SKM-1 treated with dmso at 0.1 percent for 144 hours (cell line): ENCODE data around the gene PSMD3.
"Not testable (repeated sequence)": the region's sequence is repeated elsewhere in the genome, so short reads cannot be mapped to it uniquely, and the experiment has no call there.

ENCODE experiments used
- DNase-seq: peaks from one replicate; lab custom pipeline; 2025; ENCODE audit not compliant: unreplicated experiment; lab: John Stamatoyannopoulos, UW

PSMD3 gene

DNA sequence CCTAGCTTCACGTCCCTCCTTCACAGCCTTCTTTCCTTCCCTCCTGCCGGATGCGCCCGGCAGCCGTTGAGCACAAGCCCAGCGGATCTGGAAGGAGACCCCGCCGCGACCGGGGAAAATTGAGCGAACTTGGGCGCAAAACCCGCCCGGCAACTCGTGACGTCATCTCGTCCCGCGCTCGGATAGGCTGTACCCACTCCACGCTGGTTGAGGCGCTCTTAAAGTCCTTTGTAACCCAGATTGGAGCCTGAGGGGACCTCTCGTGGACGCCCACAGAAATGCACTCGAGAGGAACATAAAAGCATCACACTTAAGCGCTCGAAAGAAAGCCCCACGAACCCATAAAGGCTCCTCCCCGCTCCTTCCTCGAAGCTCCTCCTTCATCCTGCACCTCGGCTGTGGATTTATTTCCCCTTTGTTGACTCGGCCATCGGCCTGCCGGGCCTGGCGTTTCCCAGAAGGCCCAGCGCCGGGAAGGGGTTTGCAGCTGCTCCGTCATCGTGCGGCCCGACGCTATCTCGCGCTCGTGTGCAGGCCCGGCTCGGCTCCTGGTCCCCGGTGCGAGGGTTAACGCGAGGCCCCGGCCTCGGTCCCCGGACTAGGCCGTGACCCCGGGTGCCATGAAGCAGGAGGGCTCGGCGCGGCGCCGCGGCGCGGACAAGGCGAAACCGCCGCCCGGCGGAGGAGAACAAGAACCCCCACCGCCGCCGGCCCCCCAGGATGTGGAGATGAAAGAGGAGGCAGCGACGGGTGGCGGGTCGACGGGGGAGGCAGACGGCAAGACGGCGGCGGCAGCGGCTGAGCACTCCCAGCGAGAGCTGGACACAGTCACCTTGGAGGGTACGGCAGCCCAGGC is at the start of gene PSMD3:
PSMD3 (plus strand) TSS at position 457 of the 856 bp plus-strand sequence; CDS start at position 621, 164 bp downstream.
- DNase-seq, result peak; percentile 100

DNA sequence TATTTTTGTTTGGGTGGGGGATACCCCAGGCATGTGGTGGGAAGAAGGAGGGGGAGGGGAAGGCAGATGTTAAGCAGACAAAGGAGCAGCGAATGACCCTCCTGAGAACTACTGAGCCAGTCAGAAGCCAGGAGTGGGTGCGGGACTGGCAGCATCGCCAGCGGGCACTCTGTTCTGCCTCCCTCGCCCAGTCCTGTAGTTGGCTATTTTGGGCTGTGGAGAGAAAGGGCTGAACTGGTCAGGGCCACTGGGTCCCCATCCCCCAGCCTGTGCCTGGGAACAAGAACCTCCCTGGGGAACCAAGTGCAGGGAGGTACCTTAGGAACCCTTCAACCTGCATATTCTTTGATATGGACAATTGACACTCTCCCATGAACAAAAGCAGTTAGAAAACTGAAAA is 46.7 kb upstream of the PSMD3 start:
- no peak for DNase-seq

DNA sequence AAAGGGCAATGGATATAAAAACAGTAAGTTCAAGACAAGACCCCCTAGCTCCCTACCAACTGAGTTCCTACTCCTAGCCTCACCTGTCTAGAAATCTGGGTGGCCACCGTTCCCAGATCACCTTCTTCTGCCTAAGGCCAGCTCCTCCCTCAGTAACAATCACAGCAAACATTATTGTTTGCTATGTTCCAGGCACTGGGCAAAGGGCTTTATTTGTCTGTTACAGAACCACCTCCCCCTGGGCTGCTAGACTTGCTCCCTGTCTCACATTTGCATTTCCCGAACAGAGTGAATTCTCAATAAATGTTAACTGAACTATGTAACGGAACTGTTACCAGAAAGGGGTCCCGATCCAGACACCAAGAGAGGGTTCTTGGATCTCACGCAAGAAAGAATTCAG is 46.3 kb upstream of the PSMD3 start:
- DNase-seq, result no peak

DNA sequence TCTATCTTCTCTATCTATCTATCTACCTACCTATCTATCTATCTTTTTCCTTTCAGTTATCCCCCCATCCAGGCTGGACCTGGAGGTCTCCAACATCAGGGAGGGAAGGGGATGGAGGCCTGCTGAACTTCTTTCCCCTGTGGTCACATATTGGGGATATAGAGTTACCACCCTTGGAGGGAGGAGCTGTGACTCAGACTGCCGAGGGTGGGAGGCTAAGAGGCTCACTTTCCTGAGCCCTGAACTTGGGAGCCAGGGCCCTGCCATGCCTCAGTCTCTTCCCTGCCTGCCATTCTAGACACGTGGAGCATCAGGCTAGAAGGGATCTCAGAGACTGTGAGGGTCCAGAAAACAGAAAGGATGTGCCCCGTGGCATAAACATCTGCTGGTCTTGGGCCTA is 44.7 kb upstream of the PSMD3 start:
- DNase-seq, result no peak

DNA sequence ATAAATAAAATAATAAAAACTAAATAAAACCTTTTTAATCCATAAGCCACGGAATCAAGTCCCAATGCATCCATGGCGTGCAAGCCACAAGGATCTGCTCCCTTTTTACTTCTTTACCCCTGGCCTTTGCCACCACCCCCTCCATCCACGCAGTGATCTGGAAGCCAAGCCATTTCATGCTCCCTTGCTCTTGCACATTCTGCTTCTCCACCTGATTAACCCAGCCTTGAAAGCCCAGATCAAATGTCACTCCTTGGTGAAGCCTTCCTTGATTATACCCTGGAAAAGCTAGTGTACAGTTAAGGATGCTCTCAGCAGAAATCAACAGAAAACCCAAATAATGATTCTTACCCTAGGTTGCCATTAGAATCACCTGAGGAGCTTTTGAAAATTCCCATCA is 43.2 kb upstream of the PSMD3 start:
- DNase-seq, result no peak

DNA sequence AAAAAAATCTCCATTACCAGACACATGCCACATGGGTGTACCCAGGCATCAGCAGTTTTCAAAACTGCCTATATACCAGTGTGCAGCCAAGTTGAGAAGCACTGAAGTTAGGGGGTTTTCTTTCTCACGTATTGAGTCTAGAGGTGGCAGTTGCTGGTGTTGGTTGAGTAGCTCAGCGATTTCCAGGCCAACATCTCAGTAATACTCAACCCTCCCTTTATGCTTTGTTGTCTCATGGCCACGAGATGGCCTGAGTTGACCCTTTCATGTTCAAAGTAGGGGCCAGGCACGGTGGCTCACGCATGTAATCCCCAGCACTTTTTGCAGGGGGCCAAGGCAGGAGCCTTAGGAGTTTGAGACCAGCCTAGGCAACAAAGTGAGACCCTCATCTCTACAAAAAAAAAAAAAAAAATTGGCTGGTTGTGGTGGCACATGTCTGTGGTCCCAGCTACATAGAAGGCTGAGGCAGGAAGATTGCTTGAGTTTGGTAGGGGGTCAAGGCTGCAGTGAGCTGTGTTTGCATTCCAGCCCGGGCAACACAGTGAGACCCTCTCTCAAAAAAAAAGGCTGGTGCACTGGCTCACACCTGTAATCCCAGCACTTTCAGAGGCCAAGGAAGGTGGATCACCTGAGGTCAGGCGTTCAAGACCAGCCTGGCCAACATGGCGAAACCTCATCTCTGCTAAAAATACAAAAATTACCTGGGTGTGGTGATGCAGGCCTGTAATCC is 42.3 kb upstream of the PSMD3 start:
- DNase-seq, result no peak

DNA sequence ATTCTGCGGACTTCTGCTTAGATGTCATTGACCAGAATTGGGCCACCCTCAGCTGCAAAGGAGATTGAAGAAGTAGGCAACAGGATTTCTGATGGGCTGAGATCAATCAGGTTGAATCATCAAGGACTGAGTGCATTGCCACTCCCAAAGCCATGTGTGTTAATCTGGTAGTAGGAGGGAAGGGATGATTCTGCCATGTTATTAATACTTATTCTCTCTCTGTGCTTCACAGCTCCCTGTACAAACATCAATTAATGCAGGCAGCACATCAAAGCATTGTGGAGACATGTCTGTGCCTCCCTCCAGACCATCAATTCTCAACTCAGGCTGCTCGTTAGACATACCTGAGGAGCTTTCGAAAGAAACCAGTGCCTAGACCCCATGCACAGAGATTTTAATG is 41.5 kb upstream of the PSMD3 start:
- no peak for DNase-seq

DNA sequence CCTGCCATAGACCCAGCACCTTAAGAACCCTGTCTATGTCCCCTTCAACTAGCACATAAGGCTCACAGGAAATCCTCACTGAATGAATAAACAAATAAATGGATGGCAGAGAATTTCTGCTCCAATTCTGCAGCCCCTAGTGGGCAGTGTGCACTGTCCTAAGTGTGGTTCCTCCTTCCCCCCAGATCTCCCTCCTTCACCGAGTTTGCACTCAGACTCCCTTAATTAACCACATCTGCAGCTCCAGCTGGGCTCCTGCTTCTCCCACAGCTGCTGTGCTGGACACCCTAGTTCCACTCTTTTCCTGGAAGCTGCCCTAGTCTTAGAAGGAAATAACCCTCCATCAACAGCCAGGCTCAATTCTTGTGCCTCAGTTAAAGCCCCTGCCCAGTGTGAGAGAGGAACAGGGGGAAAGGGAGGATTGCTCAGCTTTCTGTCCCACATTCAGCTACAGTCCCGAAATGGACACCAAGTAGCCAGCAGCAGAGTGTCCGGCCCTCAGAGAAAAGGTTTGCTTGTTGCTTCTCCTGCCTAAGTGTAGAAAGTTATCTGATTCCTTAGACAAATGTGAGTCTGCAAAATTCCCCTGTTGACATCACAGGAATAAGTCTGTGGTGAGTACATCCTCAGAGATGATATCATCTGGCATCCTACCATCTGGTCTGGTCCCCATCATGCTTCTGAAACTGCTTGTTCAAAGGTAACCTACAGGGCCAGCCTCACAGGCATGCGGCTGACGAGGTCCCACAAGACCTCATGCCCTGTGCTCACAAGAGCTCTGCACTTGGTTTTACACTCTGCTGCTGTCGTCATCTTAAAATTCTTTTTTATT is 40.8 kb upstream of the PSMD3 start:
- peak; percentile 66 for DNase-seq

DNA sequence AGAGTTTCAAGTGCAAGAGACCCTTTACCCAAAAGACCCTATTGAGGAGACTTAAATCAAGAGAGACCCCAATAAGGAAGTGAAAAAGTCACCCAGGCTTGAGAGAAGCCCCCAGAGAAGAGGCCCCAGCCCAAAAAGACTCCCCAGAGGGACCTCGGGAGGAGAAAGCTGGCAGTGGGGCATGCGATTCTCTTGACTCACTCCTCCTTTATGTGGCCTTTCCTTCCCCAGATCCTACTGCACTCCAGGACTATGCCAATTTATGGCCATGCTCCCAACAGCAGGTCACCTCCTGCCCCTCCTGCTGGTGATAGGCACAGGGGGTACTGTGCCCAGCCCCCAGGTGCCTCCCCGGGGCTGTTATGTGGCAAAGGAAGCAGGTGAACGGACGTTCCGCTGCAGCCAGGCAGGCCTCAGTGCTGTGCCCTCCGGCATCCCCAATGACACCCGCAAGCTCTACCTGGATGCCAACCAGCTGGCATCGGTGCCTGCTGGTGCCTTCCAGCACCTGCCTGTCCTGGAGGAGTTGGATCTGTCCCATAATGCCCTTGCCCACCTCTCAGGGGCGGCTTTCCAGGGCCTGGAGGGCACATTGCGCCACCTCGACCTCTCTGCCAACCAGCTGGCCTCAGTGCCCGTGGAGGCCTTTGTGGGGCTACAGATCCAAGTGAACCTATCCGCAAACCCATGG is 36.8 kb upstream of the PSMD3 start:
- no peak for DNase-seq

DNA sequence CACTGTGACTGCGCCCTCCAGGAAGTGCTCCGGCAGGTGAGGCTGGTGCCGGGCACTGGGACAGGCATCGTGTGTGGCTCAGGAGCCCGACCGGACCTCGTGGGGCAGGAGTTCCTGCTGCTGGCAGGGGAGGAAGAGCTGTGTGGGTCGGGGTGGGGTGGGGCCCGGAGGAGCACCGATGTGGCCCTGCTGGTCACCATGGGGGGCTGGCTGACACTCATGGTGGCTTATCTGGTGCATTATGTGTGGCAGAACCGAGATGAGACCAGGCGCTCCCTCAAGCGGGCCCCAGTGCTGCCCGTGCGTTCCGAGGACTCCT is 36.3 kb upstream of the PSMD3 start:
- DNase-seq, result no peak

DNA sequence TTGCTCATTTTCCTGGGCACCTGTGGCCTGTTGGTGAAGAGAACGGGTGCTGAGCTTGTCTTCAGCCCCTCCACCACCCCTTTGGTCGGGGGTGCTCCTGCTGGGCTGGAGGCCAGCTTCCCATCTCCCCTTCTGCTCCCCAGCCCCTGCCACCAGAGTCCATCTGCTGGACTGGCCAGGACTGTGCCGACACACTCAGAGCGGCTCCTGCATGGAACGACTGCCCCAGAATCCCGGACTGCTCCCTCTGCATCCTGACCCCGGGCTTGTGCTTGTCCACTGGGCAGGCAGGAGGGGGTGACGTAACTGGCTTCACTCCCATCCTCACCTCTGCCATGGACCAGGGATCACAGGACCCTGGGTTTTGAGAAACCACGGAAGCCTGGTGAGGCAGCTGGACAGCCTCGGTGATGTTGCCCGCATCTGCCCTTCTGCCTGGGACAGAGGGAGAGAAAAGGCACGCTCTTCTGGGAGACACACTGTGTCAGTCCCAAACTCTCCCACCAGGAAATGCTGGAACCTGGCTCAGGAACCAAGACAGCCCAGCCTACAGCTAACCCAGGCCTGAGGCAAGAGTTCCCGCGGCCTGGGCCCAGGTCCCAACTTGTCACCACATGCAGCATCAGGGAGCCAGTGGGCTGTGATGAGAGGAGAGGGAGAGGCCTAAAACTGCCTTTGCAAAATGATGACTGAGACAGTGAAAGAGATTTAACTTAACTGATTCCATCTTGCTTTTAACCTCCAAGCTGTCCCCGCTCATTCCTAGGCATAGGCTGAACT is 33.9 kb upstream of the PSMD3 start:
- DNase-seq, result no peak

DNA sequence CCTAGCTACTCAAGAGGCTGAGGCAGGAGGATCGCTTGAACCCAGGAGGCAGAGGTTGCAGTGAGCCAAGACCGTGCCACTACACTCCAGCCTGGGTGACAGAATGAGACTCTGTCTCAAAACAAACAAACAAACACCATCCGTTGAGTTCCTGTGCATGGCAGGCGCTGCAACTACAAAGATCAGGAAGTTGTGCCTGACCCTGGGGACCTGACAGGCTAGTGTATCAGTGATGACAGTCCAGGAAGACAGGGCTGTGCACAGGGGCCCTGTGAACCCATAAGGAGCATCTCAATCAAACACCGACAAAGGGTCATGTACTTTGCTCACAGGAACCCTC is 32.1 kb upstream of the PSMD3 start:
- DNase-seq, result not testable (repeated sequence)

DNA sequence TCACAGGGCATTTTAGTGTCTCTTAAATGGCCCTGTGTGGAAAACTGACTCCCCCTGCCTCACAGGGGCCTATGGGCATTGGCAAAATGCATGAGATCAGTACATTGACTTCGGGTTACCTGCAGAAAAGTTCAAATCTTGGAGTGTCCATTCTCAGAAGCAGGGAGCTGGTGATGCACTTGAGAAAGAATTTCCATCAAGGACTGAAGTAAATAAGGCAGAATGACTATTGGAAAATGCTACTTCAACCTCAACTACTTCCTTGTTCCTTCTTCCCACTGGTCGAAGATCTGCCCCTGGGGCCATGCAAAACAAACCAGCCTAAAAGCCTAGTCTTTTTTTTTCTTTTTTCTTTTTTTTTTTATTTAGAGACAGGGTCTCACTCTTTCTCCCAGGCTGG is 31.6 kb upstream of the PSMD3 start:
- DNase-seq, result no peak

DNA sequence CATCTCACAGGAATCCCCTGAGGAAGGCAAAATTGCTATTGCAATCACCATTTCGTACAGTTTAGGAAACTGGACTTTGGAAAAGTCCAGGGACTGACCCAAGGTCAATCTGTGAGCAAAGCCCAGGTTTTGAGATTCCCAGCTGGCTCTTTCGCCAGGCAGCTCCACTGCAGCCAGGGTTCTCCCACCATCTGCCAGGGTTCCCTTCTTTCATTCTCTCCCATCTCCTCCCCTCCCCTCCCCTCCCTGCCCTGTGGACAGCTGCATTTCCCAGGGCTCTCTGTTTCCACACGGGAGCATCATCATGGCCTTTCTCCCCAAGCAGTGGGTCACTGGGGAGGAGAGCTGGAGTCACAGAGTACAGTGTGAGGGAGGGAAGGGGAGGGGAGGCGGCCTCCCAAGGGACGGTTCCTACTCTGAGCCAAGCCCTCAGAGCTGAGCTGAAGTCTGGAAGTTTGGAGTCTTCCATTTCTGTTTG is 29.7 kb upstream of the PSMD3 start:
- no peak for DNase-seq

DNA sequence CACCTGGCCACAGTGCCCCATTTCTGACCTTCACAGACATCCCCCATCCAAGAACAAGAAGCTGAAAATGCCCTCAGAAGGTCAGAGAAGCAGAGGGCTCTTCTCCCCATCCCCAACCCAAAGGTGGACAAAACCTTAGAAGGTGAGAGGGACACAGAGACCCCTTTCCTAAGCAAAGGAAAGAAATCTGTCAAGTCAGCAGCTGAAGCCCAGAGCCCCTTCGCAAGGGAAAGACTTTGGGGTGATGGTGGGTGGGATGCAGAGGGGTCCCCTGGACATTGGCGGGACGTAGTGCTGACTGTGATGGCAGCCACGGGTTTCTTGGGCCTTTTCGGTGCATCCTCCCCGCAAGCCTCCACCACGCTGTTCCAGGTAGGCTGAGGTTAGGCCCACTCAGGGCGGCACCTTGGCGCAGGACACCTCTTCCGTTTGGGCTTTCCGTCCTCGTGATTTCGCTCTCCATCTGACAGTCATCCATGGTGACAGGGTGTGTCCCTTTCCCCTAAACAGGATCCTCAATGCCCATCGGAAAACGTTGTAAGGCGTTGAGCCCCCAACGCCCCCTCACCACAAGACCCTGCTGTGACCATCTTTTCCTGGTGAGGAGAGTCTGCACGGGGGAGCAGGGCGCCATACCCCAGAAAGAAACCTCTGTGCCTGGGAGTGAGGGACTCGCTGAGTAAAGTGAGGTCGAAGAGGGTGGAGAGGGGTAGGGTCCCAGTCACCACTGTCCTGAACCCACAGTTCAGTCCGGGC is 28.5 kb upstream of the PSMD3 start:
- no peak for DNase-seq

DNA sequence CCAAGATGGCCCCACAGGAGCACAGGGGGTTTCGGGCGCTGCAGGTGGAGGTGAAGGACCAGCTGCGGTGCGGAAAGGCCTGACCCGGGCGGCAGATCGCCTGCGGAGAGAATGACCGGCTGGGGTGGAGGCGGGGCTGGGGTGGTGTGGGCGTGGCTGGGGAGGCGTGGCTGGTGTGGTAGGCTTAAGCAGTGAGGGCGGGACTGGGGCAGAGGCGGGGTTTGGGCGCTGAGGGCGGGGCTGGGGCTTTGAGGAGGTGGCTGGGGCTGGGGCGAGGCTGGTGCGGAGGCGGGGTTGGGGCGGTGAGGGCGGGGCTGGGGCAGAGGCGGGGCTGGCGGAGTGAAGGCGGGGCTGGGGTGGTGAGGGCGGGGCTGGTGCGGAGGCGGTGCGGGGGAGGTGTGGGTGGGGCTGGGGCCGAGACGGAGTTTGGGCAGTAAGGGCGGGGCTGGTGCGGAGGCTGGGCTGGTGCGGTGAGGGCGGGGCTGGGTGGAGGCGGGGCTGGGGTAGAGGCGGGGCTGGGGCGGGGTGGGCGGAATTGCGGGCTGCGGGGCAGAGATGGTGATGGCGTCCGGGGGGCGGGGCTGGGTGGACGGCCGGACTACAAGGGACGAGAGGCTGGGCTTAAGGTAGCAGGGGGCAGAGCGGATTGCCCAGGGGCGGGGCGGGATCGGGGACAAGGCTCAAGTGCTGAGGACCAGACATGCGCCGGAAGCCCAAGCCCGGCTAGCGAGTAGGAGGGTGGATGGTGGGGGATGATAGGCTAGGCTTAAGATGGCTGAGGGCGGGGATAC is 27.7 kb upstream of the PSMD3 start:
- DNase-seq, result peak; percentile 88

DNA sequence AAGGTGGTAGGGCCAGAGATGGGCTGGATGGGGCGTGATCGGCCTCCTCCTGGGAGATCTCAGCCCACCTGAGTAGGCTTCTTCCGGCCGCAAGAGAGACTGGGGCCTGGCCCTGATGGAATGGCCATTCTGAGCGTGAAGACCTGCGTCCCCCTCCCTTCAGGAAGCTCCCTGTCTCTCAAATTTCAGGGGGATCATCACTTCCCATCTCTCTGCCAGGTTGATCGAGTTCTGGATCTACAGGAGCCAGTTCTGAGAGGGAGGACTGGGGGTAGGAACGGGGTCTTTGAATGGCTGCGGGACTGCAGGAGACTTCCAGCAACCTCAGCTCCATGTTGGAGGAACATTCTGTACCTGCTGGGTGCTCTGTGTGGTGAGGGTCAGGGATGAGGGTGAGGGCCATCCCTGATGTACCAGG is 27.1 kb upstream of the PSMD3 start:
- DNase-seq, result no peak

DNA sequence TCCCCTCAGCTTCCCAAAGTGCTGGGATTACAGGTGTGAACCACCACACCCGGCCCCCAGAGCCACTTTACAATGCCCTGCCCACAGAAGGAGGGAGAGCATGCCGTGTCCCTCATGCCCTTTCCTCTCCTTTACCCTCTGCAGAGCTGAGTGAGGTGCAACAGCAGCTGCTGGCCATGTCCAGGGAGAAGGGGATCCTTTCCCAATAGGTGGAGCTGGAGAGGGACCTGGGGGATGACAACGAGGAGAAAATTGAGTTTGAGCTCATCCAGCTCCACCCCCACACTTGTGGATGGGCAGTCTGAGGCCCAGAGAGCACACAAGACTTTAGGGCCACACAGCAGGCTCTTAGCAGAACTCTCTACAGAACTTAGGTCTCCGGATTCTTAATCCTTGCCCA is 25.7 kb upstream of the PSMD3 start:
- DNase-seq, result no peak

DNA sequence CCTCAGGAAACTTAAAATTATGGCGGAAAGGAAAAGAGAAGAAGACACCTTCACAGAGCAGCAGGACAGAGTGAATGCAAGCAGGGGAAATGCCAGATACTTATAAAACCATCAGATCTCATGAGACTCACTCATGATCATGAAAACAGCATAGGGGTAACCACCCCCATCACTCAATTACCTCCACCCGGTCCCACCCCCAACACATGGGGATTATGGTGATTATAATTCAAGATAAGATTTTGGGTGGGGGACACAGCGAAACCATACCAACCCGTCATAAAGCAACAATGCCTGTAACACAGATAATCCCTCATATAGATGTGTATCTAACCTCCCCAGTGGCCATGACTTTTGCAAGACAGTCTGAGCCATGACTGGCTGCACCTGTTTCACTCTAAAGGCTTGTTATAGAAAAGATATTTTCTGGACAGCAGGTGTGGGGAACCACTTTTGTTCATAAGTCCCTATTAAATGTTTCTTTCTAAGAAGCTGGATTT is 24.8 kb upstream of the PSMD3 start:
- DNase-seq, result no peak
